Activated naive CD4-positive, alpha-beta T cell treated with Interleukin-2 at 50 U/mL for 16 hours (primary cell): ENCODE results near the gene KDM8.
"Not testable (repeated sequence)": the region's sequence is repeated elsewhere in the genome, so short reads cannot be mapped to it uniquely, and the experiment has no call there.

Source experiments
- DNase-seq: peaks from one replicate; pipeline ENCODE4 v3.0.0-alpha.2; 2020

KDM8 gene

DNA sequence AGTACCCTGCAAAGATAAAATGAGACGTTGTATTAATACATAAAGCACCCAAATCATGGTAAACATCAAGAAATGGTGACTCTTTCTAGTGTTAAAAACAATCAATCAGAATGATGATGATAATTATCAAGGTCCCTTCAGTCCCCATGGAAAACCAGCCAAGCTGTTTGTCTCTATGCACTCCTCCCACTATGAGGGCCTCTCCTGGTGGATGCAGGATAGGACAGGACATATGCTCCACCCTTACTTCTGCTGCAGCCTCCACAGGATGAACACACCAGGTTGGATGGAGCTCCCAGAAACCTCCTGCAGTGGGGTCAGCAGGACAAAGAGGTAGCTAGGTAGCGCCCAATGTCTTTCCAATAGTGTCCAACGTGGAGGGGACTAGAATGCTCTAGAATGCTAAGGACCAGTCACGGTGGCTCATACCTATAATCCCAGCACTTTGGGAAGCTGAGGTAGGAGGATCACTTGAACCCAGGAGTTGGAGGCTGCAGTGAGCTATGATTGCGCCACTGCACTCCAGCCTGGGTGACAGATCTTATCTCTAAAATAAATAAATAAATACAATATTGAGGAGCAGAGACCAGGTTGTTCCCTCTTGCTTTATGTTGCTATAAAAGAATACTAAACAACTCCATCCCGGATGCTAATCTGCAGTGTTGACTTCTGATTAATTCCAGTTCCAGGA is 9.9 kb upstream of the KDM8 start:
- no peak for DNase-seq

GRCh38 chr16:27195076-27195741 is 8.1 kb upstream of the KDM8 start:
- no peak for DNase-seq

- peak; percentile 14 for DNase-seq
These were observed 7.3 kb upstream of the KDM8 start for GRCh38 chr16:27195941-27196595.

DNA sequence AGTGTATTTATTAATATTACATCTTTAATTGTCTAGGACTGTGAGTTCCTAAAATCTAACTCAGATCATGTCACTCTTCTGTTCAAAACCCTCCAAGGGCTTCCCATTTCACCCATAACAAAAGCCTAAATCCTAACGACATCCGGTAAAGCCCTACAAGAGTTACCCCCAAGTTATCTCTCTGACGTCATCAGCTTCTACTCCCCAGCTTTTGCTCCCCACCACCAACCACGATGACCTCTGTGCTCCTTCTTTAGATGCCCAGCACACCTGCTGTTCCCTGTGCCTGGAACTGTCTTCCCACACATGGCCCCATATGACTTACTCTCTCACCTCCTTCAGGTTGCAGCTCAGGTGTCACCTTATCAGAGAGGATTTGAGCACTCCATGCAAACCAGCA is 6.3 kb upstream of the KDM8 start:
- no peak for DNase-seq

- no peak for DNase-seq
These were observed 4.7 kb upstream of the KDM8 start for GRCh38 chr16:27198451-27199234.

GRCh38 chr16:27199235-27199586 is 4.1 kb upstream of the KDM8 start:
- no peak for DNase-seq

DNA sequence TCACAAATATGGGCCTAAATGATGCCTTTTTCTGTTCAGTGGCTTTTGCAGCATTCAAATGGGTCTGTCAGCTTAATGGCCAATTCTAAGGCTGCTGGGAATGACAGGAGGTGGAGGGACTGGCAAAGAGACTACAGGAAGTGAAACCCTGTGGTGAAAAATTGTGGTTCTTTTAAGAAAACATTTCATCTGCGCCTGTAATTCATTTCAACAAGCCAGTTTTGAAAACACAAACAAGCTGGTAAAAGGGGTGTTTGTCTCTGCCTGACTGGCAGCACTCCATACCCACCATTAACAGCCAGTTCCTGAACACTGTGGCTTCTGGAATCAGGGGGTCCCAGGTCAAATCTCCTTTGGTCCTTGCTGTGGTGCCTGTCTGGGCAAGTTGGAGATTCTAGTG is 3.6 kb upstream of the KDM8 start:
- DNase-seq = peak; percentile 13

DNA sequence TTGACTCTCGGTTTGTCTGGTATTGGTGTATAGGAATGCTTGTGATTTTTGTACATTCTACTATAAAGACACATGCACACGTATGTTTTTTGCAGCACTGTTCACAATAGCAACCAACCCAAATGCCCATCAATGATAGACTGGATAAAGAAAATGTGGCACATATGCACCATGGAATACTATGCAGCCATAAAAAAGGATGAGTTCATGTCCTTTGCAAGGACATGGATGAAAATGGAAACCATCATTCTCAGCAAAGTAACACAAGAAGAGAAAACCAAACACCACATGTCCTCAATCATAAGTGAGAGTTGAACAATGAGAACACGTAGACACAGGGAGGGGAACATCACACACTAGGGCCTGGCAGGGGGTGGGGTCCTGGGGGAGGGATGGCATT is 2.4 kb upstream of the KDM8 start:
- DNase-seq = not testable (repeated sequence)

DNA sequence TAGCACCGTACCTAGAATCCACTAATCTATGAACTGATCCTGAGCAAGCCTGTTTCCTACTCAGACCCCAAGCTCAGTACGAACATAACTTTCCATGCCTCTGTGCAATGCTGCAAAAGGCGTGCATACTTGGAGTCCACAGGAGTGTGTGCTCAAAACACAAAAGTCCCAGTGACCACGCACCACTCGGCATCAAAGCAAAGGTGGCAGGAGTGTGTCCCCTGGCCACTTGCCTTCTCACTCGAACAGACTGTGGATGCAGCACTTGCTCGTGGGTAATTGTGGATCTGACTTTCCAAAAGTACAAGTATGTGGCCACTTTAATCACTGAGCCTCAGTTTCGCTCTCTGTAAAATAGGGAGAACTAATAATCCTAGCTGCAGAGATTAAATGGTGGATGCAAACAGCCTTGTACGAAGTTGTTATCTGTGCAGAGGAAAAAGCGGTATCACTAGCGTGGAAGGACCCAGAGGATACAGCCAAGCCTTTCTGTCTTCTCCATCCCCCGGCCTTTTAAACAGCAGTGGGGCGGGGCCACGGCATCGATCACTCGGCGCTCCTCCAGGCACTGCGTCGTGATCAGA is 311 bp upstream of the KDM8 start:
- DNase-seq = peak; percentile 93

DNA sequence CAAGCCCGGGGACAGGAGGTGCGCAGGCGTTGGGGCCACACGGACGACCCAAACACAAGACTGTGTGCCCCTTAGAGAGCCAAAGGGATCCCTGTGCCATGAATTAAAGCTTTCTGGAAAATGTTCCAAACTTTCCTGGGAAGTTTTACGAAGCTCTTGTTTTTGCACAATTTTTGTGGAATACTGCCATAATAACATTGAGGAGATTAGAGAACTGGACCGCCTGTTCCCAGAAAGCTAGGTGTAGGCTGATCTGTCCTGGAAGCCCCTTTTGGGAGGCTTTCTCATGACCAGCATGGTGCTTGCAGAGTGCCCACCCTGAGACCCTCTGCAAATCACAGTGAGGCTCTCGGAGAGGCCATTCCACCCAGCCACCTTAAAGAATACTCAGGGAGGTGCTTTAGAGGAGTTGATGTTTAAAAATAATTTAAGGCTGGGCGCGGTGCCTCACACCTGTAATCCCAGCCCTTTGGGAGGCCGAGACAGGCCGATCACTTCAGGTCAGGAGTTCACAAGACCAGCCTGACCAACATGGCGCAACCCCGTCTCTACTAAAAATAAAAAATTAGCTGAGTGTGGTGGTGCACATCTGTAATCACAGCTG is 1.1 kb downstream of the KDM8 start:
- DNase-seq = no peak

DNA sequence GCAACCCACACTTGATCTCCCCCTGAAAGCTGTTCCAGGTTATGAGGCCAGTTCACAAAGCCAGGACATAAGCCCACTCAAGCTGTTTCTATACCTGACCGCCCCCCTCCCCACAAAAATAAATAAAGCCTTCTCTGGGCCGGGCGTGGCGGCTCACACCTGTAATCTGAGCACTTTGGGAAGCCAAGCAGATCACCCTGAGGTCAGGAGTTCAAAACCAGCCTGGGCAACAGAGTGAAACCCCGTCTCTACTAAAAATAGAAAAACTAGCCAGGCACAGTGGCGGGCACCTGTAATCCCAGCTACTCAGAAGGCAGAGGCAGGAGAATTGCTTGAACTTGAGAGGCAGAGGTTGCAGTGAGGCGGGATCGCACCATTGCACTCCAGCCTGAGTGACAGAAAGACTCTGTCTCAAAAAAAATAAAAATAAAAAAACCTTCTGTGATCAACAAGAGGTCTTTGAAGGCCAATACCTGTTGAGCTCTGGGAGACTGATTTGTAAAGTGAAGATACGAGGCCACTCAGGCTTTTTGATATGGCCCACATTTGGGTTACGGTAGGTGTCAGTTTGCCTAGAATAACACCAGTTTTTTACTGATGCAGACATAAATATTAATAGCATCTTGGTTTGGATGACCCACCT is 2.2 kb downstream of the KDM8 start:
- DNase-seq = no peak

DNA sequence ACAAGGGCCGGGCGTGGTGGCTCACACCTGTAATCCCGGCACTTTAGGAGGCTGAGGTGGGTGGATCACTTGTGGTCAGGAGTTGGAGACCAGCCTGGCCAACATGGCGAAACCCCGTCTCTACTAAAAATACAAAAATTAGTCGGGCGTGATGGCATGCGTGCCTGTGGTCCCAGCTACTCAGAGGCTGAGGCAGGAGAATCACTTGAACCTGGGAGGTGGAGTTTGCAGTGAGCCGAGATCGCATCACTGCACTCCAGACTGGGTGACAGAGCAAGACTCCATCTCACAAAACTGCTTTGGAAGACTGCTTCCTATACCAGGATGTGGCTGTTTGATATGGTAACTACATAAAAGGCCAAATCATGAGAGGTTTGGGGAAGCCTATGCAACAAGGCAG is 3.8 kb downstream of the KDM8 start:
- not testable (repeated sequence) for DNase-seq

DNA sequence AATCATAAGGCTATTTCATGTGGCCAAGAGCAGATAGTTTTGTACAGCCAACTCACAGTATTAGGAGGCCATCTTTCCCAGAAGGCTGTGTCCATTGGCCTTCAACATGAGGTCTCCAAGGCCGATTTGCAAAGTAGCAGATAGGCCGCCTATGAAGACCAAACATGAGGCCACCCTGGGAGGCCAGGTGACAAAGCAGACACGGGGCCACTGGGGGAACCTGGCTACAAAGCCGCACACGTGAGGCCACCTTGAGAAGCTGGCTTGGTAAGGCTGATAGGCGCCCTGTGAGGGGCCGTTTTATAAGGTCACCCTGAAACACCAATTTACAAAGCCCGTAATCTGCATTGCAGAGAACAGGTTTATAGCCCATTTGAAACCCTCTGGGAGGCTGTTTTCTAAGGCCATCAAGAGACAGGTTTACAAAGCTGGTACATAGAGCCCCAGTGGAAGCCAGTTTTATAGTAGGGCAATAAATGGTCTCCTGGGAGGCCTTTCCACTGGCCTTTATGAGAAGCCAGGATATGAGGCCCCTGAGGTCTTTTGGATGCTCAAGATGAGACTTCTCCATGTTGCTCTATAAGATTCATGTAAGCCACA is 4.9 kb downstream of the KDM8 start:
- DNase-seq = no peak

DNA sequence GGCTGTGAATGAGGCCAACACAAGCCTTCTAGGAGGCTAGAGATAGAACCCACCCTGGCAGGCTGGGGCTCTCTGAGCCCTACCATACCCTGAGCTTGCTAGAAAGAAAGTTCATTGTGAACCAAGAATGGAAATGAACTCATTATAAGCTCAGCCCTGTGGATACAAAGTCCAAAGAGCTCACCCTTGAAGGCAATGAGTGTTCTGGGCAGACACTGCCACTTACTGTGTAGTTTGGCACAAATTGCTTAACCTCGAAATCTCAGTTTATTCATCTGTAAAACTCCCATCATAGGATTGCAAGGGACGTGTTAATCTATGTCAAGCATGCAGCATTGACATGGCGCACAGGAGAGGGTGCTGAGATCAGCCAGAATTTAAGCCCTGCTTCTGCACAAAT is 5.5 kb downstream of the KDM8 start:
- no peak for DNase-seq

DNA sequence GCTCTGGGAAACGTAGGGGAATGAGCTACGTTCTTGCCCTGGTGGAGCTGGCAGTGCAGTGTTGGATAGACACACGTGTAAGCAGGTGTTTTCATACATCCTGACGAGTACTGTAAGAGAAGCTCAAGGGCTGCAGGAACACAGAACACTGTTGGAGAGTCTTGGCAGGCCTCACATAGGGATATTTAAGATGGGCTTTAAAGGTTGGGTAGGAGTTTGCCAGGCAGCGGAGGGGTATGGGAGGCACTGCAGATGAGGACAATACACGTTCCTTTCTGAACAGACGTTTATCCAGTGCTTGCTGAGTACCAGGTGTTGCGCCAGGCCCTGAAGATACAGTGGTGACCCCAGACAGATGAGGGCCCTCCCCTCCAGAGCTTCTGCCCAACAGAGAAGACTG is 6.3 kb downstream of the KDM8 start:
- DNase-seq = no peak

DNA sequence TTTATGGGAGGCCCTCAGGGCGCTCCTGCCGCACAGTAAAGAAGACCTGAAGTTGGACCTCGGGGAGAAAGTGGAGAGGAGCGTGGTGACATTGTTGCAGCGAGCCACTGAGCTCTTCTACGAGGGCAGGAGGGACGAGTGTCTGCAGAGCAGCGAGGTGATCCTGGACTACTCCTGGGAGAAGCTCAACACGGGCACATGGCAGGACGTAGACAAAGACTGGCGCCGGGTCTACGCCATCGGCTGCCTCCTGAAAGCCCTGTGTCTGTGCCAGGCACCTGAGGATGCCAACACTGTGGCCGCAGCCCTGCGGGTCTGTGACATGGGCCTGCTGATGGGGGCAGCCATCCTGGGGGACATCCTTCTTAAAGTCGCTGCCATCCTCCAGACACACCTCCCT is 6.8 kb downstream of the KDM8 start:
- DNase-seq = no peak

- DNase-seq = no peak
These were observed 7.7 kb downstream of the KDM8 start for GRCh38 chr16:27211026-27211425.

DNA sequence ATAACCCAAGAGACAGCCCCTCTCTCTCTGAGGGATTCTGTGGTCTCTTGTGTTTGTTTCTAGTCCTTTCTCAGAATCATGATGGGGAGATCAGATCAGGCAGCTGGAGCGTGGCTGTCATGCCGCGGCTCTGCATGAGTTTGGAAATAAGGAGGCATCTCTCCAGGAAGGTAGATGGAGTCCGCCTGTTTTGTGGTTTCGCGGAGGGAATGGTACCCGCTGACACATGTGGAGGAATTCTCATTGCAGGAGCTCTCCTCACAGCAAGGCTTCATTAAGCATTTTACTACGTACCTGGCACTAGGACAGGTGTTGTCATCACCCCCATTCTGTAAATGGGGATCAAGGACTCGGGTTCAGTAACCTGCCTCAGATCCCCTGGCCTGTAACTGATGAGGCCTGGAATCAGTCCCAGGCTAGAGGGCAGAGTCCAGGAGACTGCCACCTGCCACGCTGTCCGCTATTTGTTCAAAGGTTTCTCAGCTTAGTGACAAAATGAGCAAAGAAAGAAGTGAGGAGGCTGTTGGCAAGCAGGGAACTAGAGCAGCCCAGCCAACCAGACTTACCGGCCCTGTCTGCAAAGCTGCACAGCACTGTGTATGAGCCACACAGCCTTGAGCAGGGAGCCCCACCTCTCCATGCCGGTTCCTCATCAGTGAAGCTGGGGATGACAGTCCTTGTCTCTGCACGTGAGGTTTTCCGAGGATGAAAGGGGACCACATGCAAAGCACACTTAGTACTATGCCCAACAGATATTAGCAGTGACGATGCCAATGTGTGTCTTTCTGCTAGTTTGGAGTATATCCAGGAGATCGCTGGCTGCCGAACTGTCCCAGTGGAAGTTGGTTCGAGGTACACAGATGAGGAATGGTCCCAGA is 11.0 kb downstream of the KDM8 start:
- no peak for DNase-seq

DNA sequence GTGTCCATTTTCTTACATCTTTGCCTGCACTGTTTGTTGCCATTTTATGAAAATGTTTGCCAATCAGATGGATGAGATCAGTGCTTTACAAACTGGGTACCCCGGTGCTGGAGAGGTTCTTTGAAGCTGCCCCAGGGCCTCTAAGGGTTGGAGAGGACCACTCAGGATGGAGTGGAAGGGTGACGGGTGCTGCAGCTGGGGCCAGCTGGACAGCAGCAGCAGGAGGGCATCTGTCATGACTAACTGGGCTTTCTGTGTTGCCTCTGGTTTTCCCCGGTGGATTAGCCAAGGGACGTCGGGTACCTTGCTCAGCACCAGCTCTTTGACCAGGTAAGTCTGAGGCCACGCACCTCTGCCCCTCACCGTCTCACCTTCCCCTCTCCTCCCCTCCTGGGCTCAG is 12.3 kb downstream of the KDM8 start:
- no peak for DNase-seq

DNA sequence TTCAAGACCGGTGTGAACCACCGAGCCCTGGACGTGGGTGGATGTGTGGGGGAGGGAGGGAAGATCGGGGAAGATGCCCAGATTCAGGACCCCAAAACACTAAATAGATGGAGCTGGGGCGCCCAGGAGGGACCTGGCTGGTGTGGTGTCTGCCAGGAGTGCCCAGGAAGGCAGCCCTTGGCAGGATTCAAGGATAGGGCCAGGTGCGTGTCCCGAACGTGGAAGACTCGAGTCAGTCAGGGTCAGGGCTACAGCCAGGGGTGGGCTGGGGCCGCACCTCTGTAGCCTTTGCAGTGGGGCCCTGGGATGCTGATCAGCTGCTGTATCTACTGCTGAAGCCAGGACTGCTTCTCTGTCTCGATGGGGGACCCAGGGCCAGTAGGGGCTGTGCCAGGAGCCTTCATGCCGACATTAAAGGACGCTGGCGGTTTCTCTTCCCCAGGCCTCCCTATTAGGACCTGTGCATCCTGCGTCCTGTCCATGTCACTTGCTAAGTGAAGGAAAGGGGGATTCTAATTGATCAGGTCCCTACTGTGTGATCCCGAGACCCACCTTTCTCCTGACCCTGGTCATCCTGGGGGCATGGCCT is 13.1 kb downstream of the KDM8 start:
- DNase-seq = no peak
